NCI-H2196 (cell line): ENCODE results near the gene PTPRJ.

Experiments
- DNase-seq: peaks from one replicate; lab custom pipeline; 2025; ENCODE audit not compliant: unreplicated experiment; lab: John Stamatoyannopoulos, UW

PTPRJ gene

GRCh38 chr11:48090174-48090573 lies 109.8 kb downstream of the PTPRJ start:
- DNase-seq = no peak

DNA sequence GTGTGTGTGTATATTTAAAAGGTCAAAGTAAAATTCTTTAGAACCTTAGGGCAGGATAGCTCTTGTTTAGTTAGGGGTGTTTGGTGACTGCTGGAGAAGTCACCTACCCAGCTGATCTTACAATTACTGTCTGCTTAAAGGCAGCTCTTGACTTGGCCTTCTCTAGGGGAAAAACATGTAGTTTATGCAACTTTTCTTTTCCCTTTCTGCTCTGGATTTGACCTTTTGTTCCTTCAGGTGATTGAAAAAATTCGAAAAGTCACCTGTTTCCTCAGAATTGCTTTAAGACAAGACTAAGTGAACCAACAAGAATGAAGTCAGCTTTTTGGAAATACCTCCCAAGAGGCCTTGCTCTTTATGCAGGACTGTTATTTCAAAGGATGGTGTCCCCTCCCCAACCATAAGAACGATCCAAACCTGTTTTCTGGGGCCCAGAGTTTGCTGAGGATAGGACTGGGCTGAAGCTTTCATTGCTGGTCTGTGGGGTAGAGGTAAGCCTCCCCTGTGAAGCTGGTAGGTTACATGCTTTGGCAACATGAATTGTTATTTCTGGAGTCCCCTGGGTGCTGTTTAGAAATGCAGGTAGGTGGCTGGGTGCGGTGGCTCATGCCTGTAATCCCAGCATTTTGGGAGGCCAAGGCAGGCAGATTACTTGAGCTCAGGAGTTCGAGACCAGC lies 111.2 kb downstream of the PTPRJ start:
- DNase-seq = no peak

DNA sequence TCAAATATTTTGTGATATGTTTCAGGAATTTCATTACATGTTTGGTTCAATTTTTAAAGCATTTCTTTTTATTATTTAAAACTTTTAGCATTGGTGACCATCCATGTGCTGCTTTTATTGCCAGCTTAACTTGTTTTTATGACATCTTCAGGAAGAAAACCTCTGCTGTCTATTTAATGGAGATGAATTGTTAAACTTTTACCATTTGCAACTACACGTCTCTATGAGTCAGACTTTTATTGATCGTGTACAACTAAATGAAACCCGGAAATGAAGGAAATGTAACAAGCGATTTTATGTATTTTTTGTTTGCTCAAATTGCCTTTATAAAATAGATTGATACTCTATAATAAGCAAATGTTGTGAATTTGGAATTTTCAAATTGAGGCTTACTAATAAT lies 113.0 kb downstream of the PTPRJ start:
- no peak for DNase-seq

DNA sequence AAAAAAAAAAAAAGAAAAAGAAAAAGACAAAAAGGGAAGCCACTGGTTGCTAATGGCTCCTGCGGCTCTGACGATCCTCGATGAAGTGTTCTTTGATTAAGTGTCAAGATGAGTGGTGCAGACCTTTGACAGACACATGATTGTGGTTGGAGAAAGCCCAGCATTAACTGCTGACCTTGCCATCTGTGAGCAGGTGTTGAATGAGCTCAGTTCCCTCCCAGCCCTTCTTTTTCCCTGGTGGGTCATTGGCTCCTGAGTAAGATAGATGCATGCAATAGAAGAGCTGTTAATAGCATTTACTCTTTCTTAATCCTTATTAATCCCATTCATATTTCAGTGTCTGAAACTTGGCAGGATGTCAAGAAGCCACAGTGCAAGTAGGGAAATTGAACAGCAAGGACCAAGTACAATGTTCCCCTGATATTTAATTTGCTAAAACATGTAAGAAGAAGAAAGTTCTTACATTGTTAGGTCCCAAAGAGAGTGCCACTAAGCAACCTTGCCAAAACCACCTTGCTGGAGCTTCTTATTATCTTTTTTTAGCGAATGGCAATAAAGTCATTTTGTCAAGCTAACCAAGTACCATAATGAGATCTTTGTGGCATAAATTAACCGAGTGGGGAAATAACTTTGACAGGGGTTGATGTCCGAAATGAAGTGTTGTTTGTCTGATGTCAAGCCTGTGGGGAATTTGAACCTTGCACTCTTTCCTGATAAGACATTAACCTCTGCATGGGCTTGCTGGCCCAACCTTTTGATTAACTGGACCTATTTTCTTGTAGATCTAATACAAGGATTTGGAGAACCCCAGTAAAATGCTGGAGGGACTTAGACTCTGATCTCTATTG lies 113.7 kb downstream of the PTPRJ start:
- peak; percentile 24 for DNase-seq

- DNase-seq = no peak
Observed at GRCh38 chr11:48094643-48095339, 114.4 kb downstream of the PTPRJ start.

DNA sequence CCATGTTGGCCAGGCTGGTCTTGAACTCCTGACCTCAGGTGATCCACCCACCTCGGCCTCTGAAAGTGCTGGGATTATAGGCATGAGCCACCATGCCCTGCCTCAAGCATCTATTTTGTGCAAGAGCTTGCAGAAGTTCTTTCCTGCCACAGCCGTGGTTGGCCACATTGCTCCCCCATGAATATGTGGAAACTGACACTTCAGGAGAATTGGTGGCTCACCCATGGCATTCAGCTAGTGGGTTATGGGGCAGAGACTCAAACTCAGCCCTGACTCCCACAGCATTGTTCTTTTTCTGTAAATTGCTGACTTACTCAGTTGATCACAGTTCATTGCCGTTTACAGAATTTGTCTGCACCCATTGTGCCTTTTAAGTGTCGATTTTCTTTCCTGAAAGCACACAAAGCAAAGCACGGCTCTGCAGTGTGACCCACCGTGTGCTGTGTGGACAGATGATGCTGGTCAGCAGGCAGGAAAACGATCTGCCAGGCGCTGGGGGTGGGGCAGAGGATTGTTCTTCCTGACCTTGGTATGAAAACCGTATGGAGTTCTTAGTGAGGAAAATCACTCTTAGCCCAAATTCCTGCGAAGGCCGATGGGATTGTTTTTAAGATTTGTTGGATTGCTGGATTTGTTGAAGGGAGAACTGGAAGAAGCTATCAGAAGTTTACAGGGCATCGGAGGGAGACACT lies 115.6 kb downstream of the PTPRJ start:
- DNase-seq = no peak

DNA sequence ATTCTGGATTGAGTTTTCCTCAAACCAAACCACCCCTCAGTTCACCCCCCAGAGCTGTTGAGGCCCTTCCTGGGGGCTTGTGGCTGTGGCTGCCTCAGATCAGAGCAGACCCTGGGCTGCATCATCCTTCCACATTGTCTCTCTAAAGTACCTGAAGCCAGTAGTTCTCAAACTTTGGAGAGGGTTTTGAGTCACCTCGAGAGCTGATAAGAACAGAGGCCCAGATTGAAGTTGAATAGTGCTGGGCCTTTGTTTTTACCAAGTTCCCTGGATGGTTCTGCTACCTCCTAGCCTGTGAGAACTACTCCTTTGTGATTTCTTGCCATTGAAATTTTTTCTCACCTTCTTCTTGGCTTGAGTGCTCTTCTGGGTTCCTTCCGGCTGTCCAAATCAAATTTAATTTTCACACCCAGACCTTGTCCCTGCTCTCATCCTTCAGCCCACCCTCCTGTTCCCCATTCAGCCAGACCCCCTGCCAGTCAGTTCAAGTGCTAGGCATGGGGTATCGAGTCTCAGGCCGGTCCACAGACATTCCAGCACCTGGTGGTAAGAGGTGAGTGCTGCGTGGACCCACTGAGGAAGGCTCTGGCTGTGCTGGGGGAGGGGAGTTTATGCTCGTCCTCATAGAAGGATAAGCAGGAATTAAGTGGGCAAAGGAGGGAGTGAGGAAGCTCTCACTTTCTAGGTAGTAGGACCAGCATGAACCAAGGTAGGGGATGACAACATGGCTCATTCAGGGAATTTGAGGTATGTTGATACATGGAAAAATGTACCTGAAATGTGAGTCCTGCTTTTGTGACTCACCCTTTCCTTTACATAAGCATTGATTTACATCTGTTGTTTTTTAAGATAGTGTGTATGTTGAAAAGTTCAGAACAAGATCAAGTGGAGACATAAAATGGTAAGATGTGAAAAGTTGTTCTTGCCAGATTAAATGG lies 116.5 kb downstream of the PTPRJ start:
- DNase-seq = no peak

DNA sequence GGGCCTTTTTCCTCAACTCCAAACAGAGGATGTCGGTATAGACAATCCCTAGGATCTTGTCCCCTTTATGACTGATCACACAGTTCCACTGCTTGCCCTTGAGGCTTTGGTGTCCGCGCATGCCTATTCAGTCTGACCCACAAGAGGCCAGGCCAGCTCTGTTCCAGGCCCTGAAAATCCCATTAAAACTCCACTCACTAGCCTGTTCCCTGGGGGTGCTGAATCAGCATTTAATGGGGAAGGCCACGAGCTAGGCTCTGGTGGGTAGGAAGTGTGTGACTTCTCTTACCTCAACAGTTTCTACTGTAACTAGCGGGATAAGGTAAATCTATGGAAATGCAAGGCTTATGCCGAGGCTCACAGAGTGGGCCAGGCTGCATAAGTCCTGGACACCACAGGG lies 117.7 kb downstream of the PTPRJ start:
- DNase-seq = no peak

DNA sequence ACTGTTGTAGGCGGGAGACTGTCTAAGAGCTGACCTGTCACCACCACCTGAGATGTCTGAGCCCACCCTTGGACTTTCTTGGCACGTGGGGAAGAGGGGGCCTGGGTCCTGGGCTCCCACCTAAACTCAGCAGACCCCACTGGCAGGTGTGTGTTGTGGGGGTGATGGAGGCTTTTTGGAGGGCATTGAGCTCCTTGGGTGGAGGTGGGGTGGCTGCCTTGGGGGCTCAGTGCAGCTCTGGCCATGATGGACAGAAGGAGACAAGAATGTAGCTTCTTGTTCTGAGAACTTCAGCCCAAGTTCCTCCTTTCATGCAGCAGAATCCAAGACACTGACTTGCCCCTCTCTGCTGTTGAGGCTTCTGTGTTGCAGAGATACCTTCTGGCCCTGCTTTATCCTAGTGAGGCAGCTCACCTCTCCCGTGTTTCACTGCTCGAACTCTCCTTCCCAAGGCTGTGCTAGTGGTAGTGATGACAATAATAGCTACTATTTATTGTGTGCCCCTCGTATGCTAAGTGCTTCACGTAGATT lies 119.6 kb downstream of the PTPRJ start:
- no peak for DNase-seq

- no peak for DNase-seq
Observed at GRCh38 chr11:48101044-48101733, 120.8 kb downstream of the PTPRJ start.

- DNase-seq = no peak
Observed at GRCh38 chr11:48101958-48102357, 121.6 kb downstream of the PTPRJ start.

GRCh38 chr11:48103621-48104567 lies 123.5 kb downstream of the PTPRJ start:
- DNase-seq = no peak

DNA sequence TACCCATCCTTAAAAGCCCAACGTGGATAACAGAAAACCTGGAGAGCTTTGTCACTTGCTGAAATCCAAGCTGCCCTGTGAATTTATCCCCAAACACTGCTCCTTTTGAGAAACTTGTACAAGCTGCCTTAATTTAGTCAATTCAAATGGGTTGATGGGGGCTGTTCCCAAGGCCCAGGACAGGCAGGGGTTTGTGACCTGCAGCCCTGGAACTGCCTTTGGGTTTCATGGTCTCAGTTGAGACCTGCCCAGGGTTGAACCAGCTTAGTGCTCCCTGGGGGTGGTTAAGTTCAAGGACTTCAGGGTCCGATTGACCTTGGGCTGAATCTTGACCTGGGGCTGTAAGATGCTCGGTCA lies 124.2 kb downstream of the PTPRJ start:
- no peak for DNase-seq

DNA sequence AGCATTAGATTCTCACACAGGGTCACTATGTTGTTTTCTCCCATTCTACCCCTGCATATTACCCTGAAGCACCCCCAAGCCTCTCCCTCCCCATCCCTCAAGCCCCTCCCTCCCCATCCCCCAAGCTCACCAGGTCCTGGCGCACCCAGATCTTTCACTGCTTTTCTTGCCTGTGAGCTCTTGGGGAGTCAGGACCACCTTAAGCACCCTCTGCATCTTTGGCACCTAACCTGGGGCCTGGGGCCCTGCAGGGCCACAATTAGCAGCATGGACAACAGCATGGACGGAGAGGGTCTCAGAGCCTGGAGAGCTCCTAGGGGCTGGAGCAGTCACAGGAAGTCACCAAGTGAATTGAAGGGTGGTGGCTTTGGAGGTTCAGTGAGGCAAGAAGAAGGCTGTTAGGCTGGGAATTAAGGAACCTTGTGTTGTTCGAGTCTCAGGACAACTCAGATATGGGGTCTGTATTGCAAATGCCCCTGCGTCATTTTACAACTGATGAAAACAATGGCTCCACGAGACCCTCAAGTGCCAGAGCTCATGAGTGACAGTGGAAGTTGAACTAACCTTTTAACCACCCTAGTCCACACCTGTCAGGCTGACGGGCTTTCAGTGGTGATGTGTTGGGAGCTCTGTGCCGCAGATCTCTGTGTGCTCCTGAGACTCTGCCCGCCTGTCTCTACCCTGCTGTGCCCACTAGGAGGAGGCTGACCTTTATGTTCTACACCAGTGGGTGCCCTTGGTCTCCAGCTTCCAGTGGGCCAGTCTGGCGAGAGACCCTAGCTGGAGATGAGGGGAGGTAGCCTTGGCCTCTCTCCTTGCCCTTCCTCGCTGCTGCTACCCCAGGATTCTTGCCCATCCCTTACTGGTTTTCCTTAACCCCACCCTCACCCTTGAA lies 125.0 kb downstream of the PTPRJ start:
- DNase-seq = no peak

- no peak for DNase-seq
Observed at GRCh38 chr11:48106166-48106565, 125.8 kb downstream of the PTPRJ start.

DNA sequence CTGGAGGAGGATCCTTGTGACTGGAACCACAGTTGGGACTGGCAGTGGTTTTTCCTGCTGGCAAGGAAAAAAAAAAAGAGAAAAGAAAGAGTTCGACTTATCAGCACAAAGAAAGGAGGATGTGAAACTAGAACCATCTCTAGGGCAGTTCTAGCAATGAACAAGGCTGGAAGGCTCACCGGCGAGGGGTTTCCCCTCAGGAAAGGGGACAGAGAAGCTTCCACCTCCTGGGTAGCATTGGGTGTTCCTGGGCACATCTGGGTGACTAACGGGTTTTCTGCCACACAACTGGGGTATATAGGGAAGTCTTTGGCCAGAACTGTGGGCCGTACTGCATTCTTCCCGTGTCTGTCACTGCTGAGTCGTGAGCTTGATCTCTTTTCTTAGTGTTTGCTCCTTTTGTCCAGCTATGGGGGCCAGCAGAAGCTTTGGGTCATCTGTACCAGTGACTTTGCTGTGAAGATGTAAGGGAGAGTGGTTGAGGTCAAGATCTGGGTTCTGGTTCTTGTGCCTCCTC lies 126.9 kb downstream of the PTPRJ start:
- no peak for DNase-seq
